Measurements from ENCODE around the gene PNPLA1.
"Not testable (repeated sequence)": the region's sequence is repeated elsewhere in the genome, so short reads cannot be mapped to it uniquely, and the experiment has no call there.

Gene PNPLA1

GRCh38 chr6:36337814-36338213, 68.0 kb downstream of the PNPLA1 start:
- no peak for DNase-seq

GRCh38 chr6:36338223-36338622, 68.4 kb downstream of the PNPLA1 start:
- DNase-seq: not testable (repeated sequence)

GRCh38 chr6:36339146-36339545, 69.3 kb downstream of the PNPLA1 start:
- DNase-seq: no peak

- no peak for DNase-seq
These were observed 70.4 kb downstream of the PNPLA1 start for GRCh38 chr6:36340306-36340617.

- peak; percentile 56 for DNase-seq
These were observed 71.0 kb downstream of the PNPLA1 start for GRCh38 chr6:36340618-36341454.

GRCh38 chr6:36343109-36343680, 73.3 kb downstream of the PNPLA1 start:
- no peak for DNase-seq

- no peak for DNase-seq
These were observed 76.0 kb downstream of the PNPLA1 start for GRCh38 chr6:36345681-36346466.

- no peak for DNase-seq
These were observed 76.8 kb downstream of the PNPLA1 start for GRCh38 chr6:36346486-36347273.

GRCh38 chr6:36347621-36348020, 77.8 kb downstream of the PNPLA1 start:
- DNase-seq: no peak

- no peak for DNase-seq
These were observed 79.4 kb downstream of the PNPLA1 start for GRCh38 chr6:36349240-36349639.

GRCh38 chr6:36350082-36350481, 80.2 kb downstream of the PNPLA1 start:
- DNase-seq: no peak

GRCh38 chr6:36350681-36351571, 81.1 kb downstream of the PNPLA1 start:
- no peak for DNase-seq

- DNase-seq: no peak
These were observed 82.8 kb downstream of the PNPLA1 start for GRCh38 chr6:36352477-36353157.

GRCh38 chr6:36353411-36353915, 83.6 kb downstream of the PNPLA1 start:
- no peak for DNase-seq

GRCh38 chr6:36355819-36356218, 86.0 kb downstream of the PNPLA1 start:
- no peak for DNase-seq

- DNase-seq: no peak
These were observed 88.0 kb downstream of the PNPLA1 start for GRCh38 chr6:36357872-36358225.

Data from CD4-positive, alpha-beta T cell treated with Interleukin-4 for 4 hours (primary cell).